Activated T-cell treated with anti-CD3 and anti-CD28 coated beads for 1 hour (primary cell): Measurements from ENCODE around the gene RMRP.

Experiments used
- DNase-seq: peaks from one replicate; pipeline ENCODE4 v3.0.0-alpha.2; 2020; ENCODE audit warnings: low read depth

RMRP gene

GRCh38 chr9:35609820-35610163 is 48.0 kb downstream of the RMRP start:
- DNase-seq: no peak

- DNase-seq: no peak
Observed at GRCh38 chr9:35609001-35609819, 48.6 kb downstream of the RMRP start.

GRCh38 chr9:35608221-35608620 is 49.6 kb downstream of the RMRP start:
- DNase-seq: no peak
